GM12892 (cell line): ENCODE measurements around the gene ADPRHL1.

ENCODE experiments used
- POLR2AphosphoS5 ChIP-seq: IDR thresholded peaks from 2 replicates; pipeline ENCODE4 v1.6.1; 2011; ENCODE audit warnings: low read depth, low read length, control low read depth
- TAF1 ChIP-seq: IDR thresholded peaks from 2 replicates; pipeline ENCODE4 v1.6.1; 2011; ENCODE audit warnings: low read depth, mild to moderate bottlenecking, control low read depth, low read length, borderline replicate concordance

- TF ChIP-seq POLR2AphosphoS5 (no peak), TAF1 (no peak)
Observed at GRCh38 chr13:113472355-113473025, 19.2 kb upstream of the ADPRHL1 start.
